Measurements from ENCODE around the gene FOXN4.

Gene FOXN4

DNA sequence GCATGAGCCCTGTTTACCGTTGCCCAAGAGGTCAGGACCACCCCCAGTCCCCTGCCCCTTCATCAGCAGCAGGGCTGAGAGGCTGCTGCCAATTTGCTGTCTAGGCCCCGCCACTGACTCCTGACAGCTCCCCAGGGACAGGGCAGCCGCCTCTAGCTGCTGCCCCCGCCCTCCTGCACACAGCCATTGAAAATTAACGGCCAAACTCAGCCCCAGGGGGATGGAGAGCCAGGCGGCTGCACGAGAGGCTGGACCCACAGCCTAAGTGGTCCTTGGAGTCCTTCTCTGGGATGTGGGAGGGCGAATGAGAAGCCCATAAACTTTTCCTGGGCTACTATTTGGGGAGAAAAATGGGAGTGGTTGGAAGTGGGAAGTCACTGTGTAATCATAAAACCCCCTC lies 4.6 kb downstream of the FOXN4 start:
- DNase-seq: no peak

DNA sequence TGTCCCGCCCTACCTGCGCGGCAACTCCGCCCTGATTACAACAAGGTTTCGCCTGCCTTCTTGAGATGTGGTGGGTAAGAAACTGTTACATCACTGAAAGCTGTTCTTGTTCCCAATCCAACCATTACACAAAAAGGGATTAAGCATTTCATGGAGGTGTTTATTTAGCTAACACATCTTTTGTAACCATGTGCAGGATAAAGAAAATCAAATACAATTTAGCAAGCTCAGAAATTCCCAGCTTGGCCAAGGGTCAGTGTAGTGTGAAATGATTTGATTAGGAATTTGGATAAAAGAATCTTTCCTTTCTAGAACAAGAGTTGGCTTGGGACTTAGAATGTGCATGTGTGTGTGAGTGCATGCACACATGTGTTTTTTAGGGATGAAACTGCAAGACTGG lies 6.3 kb downstream of the FOXN4 start:
- no peak for DNase-seq

DNA sequence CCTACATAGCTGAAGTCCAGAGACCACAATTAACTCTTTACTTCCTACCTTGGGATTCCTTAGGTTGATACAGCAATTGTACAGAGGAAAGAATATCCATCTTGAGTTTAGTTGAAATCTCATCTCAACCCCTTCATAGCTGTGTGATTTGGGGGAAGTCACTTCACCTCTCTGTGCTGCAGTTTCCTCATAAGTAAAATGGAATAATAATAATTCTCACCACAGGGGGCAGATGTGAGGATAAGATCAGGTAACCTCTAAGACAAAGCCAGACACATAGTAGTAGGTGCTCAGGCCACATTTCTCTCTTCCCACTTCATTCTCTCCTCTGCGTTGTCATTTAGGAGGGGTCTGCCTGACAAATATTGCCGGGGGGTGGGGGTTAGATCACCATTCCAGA lies 6.7 kb downstream of the FOXN4 start:
- DNase-seq: no peak

DNA sequence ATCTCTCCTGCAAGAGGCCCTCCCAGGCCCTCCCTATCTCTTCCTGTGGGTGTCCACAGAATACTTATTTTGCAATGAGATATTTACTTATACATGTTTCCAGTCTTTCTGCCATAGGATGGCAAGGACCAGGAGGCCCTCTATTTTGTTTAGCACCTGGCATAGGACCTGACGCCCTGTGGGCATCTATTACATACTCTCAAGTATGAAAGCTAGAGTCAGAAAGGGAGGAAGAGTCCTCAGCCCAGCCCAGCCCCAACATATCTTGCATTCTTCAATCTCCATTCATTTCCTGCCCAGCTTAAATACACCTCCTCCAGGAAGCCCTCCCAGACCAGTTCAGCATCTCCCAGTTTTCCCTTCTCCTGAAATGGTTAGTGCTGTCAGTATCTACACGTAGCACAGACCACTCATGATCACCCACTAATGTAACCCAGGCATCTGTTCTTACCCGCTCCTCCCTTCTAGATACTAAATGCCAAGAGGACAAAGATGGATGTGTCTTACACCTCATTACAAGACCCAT lies 7.4 kb downstream of the FOXN4 start:
- DNase-seq: no peak

DNA sequence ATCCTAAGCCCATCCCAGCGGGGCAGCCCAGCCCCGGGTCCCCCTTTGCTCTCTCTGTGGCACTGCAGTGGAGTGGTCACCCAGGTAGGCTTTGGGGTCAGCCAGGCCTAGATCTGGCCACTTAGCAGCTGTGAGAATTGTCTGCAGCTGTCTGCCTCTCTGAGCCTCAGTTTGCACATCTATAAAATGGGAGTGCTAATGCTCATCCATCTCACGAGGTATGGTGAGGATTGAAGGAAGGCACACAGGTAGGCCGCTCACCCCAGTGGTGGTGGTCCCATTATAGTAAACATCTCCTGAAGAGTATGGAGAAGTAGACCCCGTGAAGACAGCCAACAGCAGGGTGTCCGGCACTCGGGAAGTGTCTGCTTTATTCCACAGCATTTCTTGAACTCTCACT lies 9.2 kb downstream of the FOXN4 start:
- DNase-seq: no peak

DNA sequence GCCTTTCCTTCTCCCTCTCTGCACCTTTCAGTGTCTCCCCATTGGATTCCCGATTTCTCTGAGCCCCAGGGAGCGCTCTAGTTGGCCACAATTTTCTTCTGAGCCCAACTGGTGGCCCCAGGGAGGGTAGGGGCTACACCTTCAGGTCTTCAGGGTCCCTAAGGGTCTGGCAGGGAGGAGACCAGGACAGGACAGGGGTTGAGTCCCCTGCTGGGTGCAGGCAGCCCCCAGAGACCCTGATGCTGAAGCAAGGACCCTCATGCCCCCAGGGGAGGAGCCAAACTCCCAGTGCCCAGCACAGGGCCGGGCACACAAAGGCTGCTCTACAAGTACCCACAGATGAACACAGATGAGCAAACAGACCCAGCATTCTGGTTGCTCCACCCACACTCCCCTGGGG lies 12.7 kb downstream of the FOXN4 start:
- DNase-seq: no peak

DNA sequence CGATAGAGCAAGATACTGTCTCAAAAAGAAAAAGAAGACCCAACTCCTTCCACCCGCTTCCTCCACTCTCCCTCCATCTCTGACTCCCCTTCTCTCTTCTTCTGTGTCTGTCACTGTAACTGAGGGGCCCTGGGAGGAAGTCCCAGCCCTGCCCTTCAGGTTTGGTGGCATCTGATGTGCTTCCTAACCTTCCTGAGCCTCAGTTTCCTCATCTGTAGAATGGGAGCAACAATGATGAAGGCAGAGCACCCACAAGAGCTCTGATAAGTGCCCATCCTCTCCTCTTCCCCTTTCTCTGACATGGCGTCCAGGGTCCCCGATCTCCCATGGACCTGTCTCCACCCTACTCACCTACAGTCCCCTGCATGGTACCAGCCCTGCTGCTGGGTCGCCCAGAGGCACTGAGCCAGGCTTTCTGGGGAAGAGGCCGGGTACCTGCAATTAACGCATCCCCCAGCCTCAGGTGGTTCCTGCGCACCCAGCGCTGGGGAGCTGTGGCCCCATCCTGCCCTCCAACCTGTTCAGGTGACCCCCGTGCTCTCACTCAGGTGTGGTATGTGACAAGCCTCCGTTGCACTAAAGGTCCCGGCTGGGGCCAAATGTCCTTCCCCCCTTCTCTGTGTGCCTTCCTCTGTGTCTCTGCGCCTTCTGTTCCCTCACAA lies 13.2 kb downstream of the FOXN4 start:
- DNase-seq: no peak

DNA sequence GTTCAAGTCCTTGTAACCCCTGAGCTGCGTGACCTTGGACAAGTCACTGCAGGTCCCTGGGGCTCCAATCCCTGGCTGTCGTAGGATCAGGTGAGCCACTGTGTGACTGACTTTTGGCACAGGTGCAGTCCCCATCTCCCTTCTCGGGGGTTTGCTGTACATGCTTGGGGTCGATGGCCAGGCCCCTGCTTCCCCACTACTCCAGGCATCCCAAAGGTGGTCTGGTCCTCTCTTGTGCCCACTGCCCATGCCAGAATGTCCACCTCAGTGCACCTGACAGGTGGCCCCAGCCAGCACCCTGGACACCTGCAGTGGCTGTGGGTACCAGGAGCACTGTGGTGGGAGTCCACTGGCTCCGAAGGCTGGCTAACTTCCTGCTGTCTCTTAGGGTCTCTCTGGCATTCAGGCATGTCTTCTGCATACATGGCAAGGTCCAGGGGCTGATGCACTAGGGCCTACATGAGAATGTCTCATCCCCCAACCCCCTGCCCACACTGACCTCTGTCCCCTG lies 14.7 kb downstream of the FOXN4 start:
- no peak for DNase-seq

DNA sequence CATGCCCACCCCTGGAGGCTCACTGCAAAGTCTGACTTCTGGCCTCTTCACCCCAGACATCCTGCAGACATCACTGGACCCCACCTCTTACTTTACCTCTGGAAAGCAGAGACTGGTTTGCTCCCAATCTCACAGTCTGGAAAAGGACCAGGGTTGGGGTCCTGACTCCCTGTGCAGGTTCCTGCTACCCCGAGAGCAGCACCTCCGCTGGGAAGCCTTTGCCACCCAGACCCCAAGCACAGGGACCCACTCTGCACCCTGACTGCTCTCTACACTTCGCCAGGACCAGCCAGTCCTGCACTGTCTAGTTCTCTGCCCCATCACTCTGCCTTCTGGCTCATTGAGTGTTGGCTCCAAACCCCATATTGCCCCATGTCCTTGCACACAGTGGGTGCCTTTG lies 16.0 kb downstream of the FOXN4 start:
- no peak for DNase-seq

DNA sequence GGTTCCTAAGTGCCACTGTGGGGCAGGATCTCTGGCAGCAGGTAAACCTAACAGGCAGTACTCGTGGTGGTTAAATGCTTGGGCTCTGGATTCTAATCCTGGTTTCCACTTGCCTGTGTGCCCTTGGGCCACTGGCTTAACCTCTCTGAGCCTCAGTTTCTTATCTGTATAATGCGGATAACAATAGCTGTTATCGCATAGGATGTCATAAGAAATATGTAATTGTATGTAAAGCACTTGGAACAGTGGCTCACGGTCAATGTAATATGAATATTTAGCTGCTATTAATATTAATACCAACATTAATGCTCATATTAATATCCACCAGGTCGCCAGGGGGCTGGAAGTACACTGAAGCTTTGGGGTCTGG lies 16.8 kb downstream of the FOXN4 start:
- no peak for DNase-seq

DNA sequence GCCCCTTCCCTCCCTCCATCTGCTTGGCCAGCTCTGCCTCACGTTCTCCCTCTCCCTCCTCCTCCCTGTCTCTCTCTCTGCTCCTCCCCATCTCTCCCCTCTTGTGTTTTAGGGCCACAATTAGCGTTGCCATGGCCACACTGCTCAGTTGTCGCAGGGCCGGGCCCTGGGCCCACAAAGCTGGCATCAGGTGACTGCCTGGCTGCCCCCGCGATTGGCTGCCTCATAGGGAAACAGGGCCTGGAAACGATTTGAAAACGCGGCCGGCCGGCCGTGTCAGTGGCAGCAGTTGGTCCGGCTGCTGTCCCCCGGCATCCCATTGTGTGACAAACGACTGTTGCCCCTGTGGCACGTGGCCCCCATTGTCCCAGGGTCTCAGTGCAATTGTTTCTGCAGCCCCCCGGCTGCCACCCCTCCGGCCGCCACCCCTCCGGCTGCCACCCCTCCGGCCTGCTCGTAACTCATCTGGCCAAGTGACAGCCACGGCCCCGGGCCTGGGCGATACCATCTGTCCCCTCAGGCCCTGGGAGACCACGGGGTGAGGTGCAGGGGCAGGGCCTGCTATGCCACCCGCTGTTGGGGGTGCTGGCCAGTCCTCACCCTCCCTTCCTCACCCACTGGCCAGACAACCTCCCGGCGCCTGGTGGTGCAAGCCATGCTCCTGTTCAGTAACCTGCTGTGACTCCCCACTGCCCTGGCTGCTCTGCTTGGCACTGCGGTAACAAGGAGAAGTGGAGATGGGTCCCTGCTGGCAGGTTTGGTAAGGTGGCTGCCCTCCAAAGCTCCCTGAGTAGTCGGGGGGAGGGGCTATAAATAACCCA lies 17.4 kb downstream of the FOXN4 start:
- DNase-seq: no peak

DNA sequence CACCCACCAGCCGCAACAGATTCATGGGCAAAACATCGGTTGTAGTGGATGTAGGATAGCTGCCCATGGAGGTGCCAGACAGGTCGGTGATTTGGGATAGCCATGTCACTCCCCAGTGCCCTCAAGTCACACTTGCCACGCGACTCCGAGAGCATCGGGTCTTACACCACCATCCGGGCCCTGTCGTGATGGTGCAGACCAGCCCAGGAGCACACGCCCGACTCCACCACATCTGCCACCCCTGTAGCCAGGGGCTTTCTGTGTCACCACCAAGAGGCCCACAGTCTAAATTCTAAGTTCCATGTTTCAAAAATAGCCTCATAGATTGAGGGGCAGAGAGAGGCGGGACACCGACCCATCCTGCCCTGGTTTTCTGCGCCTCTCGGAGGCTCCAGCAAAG lies 18.0 kb downstream of the FOXN4 start:
- no peak for DNase-seq

DNA sequence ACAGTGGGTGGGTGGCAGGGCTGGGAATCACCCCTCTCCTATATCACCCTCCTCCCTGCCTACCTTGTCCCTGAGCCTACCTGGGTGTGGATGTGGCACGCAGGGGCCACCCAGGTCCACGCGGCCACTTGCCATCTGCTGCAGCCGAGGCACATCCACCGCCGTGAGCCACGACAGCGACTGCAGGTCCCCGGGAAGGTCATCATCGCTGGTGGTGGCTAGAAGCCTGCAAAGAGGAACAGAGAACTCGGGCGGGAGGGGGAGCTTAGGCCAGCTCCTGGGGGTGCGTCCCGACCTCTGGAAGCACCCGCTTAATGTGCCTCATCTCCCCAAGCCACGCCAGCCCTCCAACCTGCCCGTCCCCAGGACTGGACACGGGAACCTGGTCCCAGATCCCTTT lies 19.0 kb downstream of the FOXN4 start:
- DNase-seq: no peak

DNA sequence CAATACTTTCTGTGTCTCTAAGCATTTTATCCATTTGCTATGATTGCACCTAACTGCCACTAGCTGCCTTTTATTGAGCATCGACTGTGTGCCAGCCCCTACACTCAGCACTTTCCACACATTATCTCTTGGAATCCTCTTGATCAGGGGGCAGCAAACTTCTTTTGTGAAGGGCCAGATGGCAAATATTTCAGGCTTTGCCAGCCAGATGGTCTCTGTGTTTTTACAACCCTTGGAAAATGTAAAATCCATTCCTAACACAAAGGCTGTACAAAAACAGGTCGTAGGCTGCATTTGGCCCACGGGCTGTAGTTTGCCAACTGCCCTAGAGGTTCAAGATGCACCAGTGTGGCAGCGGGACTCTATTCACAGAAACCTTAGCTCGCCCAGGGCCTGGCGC lies 19.5 kb downstream of the FOXN4 start:
- DNase-seq: no peak

DNA sequence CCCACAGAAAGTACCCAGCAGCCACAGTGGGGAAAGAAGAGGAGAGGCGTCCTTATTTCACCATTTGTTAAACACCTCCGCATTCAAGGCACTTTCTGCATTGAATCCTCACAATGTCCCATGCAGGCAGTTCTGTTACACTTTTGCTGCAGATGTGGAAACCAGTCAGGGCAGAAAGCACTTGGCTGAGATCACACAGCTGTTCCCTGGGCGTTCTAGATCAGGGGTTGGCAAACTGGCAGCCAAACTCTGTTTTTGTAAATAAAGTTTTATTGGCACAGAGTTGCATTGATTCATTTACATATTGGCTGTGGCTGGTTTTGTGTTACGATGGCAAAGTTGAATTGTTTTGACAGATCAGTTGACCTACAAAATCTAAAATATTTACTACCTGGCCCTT lies 20.1 kb downstream of the FOXN4 start:
- no peak for DNase-seq

DNA sequence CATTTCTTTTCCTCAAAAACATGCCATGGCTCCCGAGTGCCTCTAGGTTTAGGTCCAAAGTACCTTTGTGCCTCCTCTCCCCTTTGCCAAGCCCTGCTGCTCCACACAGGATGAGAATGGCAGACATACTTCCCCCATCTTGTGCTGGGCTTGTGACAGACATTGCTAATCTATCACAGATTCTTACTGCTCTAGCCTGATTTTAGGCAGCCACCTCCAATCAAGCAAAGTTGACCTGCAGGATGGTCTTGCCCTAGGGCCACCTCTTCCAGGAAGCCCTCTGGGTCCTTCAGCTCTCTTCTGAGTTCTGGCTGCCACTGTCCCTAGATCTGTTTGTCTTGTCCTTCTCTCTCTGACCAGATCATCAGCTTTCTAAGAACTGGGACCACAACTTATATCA lies 20.5 kb downstream of the FOXN4 start:
- DNase-seq: no peak

DNA sequence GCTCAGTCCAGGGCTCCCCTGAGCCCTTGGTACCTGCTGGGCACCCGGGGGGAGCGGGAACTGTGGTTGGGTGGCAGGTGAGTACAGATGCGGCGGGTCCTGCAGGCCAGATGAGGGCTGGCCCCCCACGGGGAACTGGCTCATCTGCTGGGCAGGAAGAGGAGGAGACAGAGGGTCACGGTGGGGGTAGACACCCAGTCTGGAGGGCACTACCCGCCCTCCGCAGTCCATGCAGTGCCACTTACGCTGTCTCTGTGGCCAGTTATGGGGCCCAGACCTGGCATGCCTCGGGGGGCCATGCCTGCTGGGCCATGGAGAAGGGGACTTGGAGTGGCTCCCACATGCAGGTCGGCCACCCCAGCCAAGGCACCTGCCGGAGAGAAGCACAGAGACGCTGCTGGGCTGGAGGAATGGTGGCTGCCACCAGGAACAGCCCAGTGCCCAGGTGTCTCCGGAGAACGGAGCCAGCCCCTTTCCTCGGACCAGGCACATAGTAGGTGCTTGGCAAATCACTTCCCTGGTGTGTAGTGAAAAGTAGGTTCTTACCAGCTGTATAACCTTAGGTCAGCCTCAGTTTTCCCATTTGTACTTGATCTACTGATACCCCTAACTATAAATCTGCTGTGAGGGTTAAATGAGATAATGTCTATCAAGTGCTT lies 21.1 kb downstream of the FOXN4 start:
- DNase-seq: no peak

DNA sequence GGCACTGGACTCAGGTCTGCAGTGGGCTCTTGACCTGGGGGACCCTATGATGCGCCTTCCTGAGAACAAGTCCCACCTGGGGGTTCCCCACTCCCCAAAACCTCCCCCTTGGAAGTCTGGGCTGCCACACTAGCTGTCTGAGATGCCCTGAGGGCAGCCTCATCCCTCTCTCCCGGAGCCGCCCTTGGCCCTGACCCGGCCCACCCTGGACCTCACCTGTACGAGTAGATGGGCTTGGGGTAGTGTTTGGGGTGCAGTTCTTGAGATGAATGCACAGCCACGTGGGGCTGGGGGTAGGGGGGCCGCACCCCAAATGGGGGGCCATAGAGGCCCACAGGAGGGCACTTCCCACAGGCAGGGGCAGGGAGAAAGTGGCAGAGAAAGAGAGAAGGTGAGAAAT lies 21.9 kb downstream of the FOXN4 start:
- DNase-seq: no peak

DNA sequence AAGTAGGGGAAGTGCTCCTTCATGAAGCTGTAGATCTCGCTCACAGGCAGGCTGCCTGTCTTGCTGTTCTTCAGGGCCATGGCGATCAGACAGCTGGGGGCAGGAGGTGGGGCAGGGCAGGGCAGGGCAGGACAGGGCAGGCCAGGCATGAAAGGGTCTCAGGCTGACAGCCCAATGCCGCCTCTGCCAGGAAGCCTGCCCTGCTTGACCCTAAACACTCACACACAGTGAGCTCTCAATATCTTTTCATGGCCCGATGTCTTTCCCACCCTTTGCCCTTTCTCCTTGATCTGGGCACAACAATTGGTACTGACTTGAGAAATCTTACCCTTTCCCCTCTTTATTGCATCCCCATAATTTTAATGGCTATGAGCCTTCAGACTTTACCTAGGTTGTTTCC lies 22.4 kb downstream of the FOXN4 start:
- DNase-seq: no peak

DNA sequence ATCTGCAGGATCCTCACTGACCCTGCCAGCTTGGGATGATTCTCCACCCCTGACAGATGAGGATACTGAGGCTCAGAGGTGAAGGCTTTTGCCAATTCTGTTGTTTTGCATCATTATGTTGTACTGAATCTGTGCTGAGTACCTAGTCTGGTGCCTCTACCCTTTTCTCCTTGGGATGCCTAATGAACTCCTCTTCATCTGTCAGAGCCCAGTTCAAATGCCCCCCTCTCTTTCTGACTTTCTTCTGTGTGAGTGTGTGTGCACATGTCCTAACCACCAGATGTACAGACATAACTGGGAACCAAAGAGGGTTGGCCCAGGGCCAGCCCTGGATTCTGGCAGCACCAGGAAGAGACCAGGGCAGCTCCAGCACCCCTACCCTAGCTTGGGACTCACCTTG lies 22.8 kb downstream of the FOXN4 start:
- no peak for DNase-seq

DNA sequence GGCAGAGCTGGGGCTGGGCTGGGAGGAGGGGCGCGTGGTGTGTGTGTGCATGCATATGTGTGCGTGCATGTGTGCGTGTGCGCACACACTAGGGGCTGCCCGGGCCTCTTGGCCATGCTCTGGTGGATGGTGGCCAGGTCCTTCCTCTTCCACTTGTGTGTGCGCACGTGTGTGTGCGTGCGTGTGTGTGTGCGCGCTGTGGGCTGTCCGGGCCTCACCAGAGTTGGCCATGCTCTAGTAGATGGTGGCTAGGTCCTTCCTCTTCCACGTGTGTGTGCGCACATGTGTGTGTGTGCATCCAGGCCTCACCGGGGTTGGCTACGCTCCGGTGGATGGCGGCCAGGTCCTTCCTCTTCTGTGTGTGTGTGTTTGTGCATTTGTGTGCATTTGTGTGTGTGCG lies 24.7 kb downstream of the FOXN4 start:
- no peak for DNase-seq

DNA sequence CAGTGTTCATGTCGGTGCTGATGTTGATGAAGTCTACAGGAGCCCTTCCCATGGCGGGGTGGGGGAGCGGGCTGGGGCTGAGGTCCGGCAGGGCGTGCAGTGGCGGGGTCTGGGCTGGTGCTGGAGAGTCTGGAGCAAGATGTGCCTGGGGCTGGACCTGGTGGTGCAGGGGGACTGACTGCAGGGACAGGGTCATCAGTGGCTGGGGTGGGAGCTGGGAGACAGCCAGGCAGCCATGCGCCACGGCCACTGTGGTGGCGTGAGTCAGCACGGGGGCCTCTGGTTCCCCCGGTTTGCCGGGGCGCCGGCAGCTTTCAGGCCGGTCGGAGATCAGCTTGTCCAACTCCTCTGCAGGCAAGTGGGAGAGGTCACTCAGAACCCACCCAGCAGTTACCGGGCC lies 27.6 kb downstream of the FOXN4 start:
- no peak for DNase-seq

DNA sequence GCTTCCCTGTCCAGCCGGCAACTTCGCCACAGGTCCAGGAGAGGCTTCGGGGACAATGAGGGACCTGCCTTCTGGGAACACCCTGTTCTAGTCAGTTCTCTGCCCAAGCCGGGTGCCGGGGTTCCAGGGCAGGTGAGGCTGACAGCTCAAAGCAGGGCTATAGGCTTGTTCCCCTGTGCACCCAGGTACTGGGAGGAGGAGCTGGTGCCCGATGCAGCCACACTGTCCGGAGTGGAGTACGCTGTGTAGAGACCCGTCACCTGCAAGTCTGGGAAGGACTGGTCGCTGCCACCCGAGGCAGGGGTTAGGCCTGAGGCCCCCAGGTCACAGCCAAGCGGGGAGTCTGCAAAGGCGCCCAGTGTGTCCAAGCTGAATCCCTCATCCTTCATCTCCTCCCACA lies 29.6 kb downstream of the FOXN4 start:
- DNase-seq: no peak

DNA sequence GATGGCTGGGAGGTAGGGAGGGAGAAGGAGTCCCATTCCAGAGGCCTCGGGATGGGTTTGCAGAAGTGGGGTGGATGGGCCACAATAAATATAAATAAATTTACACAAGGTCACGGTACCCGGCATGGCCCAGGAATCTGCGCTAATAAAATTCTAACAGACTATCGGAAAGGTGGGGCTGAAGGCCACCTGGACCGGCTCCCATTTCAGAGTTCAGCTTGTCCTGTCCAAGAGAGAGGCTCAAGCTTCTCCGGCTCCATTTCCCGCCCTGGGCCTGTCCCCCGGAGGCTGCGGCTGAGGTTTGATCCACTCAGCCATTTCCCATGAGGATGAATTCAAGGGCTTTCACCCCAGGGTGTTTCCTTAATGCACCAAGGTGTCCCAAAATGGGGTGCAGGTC lies 30.2 kb downstream of the FOXN4 start:
- DNase-seq: no peak

Data from GDM1 (cell line).